HG02588 (cell line): ENCODE measurements around the gene CORO2B.

Experiments used
- ATAC-seq: cut with Tn5 transposase; IDR thresholded peaks from one replicate; pipeline ENCODE4 v1.9.1; 2021; ENCODE audit warnings: mild to moderate bottlenecking, moderate library complexity; ENCODE audit not compliant: unreplicated experiment

CORO2B gene

DNA sequence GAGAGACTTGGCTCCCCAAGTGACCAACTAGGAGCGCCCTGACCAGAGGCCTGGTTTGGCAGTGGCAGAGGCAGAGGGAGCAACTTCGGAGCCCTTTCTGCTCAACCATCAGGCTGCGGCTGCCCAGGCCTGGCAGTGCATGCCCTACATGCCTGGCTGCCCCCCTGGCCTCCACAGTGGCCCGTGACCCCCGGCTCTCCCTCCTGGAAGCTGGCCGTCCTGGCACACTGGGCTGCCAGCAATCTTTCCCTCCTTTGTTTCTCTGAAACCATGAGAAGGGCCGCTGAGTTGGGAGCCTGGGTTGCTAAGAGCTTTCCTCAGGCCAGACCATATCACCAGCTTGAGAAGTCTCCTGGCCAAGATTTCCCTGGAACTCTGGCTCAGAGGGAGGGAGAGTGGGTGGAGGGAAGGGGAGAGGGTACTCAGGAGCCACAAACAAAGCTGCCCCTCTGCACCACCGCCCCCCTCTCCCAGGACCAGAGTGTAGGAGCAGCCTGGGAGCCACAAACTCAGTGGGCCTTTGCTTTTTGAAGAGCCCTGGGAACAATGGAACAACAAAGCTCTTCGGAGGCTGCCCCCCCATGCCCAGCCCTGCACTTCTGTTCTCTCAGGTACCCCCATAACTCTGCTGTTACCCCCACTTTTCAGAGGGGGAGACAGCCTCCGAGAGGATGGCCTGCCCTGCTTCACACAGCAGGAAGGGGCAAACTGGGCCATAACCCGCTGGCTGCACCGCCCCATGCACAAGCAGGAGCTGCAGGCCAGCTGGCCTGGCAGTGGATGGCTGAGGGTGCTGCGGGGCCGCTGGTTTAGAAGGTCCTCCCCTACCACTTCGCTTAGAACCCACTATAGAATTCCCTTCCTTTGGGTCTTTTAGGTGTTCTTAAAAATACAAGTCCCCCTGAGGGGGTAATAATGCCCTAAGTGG, 11.3 kb downstream of the CORO2B start:
- ATAC-seq, result no peak

DNA sequence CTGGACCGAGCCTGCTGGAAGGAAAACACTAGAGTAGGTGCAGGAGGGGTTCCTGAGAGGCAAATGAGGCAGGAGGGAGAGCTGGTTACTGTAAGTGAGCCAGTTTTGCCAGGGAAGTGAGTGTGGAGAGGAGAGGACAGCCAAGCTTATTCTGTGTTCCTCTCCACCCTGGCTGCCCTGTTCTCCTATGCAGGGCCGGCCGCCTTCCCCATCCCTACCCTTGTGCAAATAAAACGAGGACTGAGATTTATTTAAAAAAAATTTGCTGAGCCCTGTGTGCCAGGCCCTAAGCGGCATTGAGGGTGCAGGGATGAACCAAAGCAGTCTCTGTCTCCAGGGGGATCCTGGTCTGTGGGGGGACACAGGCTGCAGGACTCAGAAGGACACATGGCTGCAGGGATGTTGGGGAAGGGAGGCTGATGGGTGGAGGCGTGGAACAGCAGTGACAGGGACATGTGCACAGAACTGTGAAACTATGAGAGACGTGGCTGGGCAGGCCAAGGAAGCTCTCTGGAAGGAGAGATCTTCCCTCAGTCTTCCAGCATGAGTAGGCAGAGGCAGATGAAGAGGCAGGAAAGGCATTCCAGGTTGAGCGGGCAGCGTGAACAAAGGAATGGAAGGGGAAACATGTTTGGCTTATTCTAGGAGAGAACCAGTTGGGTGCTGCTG, 12.1 kb downstream of the CORO2B start:
- no peak for ATAC-seq

DNA sequence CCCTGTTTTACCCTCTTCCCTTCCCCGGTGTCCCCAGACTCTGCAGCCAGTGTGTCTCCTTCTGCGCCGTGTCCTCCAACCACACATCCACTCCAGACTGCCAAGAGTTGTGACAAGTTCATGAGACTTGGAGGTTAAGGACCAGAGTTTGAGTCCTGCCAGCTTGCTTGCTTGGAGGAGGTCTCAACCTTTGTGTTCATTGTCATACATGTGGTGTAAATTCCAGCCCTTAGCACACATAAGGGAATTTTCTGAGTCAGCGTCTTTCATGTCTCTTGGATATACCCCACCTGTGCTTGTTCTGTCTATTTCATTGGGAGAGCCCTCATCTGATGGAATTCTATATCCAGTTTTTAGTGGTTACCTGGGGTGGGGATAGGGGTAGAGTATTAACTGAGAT, 13.3 kb downstream of the CORO2B start:
- no peak for ATAC-seq

DNA sequence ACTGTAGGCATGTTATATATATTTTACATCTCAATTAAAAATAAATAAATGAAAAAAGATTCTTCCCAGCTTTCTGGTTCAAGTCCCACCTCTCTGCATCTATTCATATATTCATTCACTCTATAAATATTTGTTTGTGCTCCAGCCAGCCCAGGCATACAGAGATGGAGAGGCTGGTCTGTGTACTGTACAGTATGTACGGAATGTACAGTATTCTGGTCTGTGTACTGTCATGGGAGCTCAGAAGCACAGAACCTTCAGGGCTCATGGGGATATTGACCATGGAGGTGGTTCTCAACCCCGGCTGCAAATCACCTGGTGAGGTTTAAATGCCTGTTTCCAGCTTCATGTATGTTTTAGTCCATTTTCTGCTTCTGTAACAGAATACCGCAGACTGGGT, 13.8 kb downstream of the CORO2B start:
- ATAC-seq, result no peak

DNA sequence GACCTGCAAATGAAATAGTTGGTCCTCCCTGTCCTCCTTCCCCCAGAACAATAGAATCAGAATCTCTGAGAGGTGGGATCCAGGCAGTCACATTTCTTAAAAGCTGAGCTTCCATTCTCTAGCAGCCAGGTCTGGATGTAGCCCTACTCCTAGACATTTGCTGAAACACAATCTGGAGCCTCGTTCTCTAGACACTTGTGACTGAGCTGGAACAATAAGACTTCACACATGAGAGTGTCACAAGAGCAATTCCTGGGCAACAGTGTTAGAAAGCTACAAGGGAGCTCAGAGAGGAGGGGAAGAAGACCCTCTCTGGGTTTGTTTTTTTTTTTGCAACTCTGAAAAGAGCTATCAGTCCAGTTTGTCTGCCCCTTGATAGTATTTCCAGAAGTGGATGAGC, 14.5 kb downstream of the CORO2B start:
- ATAC-seq, result no peak

GRCh38 chr15:68593828-68594532, 15.2 kb downstream of the CORO2B start:
- ATAC-seq, result no peak

- no peak for ATAC-seq
Measured at GRCh38 chr15:68594533-68595259, 15.9 kb downstream of the CORO2B start.

- no peak for ATAC-seq
Measured at GRCh38 chr15:68595260-68595564, 16.4 kb downstream of the CORO2B start.

- ATAC-seq, result no peak
Measured at GRCh38 chr15:68595761-68596160, 17.0 kb downstream of the CORO2B start.

- no peak for ATAC-seq
Measured at GRCh38 chr15:68596691-68597090, 17.9 kb downstream of the CORO2B start.

GRCh38 chr15:68597581-68597980, 18.8 kb downstream of the CORO2B start:
- no peak for ATAC-seq

- ATAC-seq, result no peak
Measured at GRCh38 chr15:68598171-68599152, 19.7 kb downstream of the CORO2B start.

DNA sequence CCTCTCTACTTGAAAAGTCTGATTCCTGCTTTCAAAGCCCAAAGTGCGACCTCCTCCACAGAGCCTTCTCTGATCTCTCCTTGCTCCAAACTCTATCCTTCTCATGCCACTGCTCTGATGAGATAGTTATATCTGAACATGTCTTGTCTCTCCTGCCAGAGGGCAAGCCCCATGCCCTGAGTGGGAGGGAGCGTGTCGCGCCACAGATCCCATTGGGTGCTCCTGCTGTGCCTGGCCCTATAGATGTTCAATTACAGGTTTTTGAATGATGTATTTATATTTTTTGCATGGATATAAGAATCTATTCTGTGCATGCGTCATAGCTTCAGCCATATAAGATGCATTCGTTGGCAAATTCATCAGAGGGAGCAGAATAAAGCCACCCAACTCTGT, 20.4 kb downstream of the CORO2B start:
- ATAC-seq, result no peak

DNA sequence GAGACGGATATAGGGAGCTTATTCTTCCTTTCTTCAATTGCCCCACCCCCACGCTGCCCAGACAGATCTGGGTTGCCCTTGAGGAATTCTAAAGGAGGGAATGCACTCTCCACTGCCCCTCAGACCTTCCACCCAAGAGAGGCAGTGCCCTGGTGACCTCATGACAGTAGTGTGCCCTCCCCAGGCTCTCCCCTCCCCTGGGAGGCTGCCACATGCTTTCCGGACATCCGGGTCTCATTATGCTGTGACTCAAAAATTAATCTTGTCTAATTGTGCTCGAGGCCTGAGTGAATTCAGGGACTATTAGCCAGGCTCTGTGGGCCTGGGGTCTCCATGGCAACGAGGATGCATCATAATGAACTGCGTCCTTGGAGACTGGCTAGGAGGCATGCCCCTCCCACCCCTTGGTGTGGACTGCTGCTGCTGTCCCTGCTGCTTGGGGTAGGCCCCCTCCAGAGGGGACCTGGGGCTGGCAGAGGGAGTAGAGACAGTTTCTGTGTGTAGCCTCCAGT, 20.8 kb downstream of the CORO2B start:
- ATAC-seq, result no peak

DNA sequence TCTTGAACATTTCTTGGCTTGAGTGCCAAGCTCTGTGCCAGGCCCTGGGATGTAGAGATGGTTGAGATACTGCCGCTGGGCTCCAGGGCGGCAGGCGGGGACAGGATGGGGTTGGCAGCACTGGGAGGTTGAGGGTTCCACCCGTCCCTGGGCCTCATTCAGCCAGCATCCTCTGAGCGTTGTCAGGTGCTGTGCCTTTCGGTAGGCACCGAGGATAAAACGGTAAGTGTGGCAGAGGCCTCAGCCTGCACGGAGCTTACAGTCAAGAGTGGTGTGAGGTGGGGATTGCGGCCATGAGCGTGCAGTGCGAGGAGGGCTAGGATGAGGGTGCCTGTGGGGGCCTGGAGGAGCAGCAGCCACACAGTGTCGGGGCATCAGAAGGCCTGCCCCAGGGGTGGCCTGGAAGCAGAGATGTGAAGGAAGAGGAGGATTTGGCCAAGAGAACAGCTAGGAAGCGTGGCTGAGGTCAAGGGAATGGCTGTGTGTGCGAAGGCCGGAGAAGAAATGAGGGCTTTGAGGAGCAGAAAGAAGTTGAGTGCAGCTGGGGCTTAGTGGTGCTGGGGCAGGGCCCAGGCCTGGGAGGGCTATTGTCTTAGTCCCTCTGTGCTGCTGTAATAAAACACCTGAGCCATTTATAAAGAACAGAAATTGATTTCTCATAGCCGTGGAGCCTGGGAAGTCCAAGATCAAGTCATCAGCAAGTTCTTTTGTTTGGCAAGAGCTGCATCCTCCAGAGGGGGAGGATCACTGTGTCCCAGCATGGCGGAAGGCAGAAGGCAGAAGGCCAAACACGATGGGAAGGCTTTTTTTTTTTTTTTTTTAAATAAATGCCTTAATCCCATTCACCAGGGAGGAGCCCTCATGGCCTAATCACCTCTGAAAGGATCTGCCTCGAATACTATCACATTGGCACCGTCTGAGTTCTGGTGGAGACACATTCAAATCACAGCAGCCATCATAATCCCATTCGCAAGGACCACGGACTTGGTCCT, 22.7 kb downstream of the CORO2B start:
- ATAC-seq, result no peak

DNA sequence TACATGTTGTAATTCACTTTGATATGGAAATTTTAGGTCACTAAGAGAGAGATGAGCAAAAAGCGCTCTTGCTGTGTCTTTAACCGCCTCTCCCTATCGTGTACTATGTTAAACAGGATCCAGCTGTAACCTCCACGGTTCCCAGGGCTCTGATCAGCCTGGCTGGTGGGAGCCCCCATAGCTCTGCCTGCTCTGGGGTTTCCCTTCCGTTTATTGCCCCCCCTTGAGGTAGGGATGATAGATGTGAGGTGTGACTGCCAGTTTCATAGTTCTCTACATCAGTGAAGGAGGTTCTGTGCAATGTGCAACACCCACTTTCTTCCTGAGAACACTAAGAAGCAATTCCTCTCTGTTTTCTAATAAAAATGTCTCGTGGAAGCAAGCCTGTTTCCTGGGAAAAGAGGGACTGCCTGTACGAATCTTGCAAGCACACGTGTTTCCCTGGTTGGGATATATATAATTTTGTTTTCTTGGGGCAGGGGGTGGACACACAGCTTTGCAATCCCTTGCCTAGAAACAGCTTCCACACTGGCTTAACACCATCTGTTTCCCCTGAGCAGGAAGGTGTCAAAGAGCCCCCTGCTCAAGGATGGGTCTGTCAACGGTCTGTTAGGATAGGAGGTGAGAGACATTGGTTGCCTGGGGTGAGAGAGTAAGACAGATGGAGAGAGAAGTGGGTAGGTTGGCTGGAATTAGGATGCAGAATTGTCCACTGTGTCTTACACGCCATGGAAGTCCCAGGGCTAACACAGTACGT, 23.8 kb downstream of the CORO2B start:
- no peak for ATAC-seq

- no peak for ATAC-seq
Measured at GRCh38 chr15:68603216-68603595, 24.4 kb downstream of the CORO2B start.

DNA sequence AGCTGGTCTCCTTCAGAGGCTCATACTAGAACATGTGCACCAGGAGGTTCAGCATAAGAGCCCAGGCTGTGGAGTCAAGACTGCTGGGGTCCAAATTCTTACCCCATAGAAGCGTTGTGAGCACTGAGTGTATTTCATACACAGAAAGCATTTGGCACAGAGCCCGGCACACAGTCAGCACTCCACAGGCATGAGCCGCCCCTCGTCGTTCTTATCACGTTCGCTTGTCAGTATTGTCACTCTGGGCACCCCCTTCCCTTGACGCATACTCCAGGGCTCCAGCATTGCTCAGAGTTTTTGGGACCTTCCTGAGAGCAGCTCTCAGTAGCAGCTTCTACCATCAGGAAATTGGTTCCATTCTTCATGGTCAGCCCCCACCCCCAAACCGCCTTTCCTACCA, 25.2 kb downstream of the CORO2B start:
- no peak for ATAC-seq
